ENCODE data around the gene KCNG1.
"Not testable (repeated sequence)": the region's sequence is repeated elsewhere in the genome, so short reads cannot be mapped to it uniquely, and the experiment has no call there.

KCNG1 gene

GRCh38 chr20:50981714-50982048, 41.2 kb downstream of the KCNG1 start:
- no peak for DNase-seq (ENCODE audit: low read depth)

- peak; percentile 74 for DNase-seq (ENCODE audit: low read depth)
Observed at GRCh38 chr20:50980851-50981713, 41.8 kb downstream of the KCNG1 start.

- peak; percentile 99 for DNase-seq (ENCODE audit: low read depth)
Observed at GRCh38 chr20:50980071-50980681, 42.7 kb downstream of the KCNG1 start.

GRCh38 chr20:50978533-50978932, 44.4 kb downstream of the KCNG1 start:
- DNase-seq (ENCODE audit: low read depth), result not testable (repeated sequence)

GRCh38 chr20:50977066-50978021, 45.6 kb downstream of the KCNG1 start:
- no peak for DNase-seq (ENCODE audit: low read depth)

GRCh38 chr20:50975701-50976330, 47.1 kb downstream of the KCNG1 start:
- DNase-seq (ENCODE audit: low read depth), result no peak

- no peak for DNase-seq (ENCODE audit: low read depth)
Observed at GRCh38 chr20:50969912-50970311, 53.0 kb downstream of the KCNG1 start.

GRCh38 chr20:50969435-50969834, 53.5 kb downstream of the KCNG1 start:
- no peak for DNase-seq (ENCODE audit: low read depth)

- DNase-seq (ENCODE audit: low read depth), result no peak
Observed at GRCh38 chr20:50968289-50968688, 54.6 kb downstream of the KCNG1 start.

- DNase-seq (ENCODE audit: low read depth), result peak; percentile 32
Observed at GRCh38 chr20:50967586-50967985, 55.3 kb downstream of the KCNG1 start.

- no peak for DNase-seq (ENCODE audit: low read depth)
Observed at GRCh38 chr20:50959543-50960126, 63.3 kb downstream of the KCNG1 start.

- peak; percentile 94 for DNase-seq (ENCODE audit: low read depth)
Observed at GRCh38 chr20:50958615-50959542, 64.0 kb downstream of the KCNG1 start, which contains the start of gene MOCS3. TSS of gene MOCS3 (plus strand) at chr20:50958818. CDS start at chr20:50958843, 25 bp downstream.

- DNase-seq (ENCODE audit: low read depth), result peak; percentile 88
Observed at GRCh38 chr20:50957798-50958614, 64.9 kb downstream of the KCNG1 start, which contains the start of gene DPM1. TSS of gene DPM1 (minus strand) at chr20:50958532. CDS start at chr20:50958523, 9 bp downstream.

GRCh38 chr20:50957276-50957675, 65.6 kb downstream of the KCNG1 start:
- DNase-seq (ENCODE audit: low read depth), result peak; percentile 62

GRCh38 chr20:50953821-50954220, 69.1 kb downstream of the KCNG1 start:
- no peak for DNase-seq (ENCODE audit: low read depth)

All from iris pigment epithelial cell (primary cell).